GM12878 (cell line): Measurements from ENCODE around the gene SAYSD1. TPM values are rescaled to one million over a fixed set of nuclear protein-coding genes. Genes with fewer than 3 reads are reported as not detected.

ENCODE experiments used
- ATAC-seq: fragments of 200-7000 bp; cut with Tn5 transposase; 3 replicates; pipeline ENCODE4 v1.9.1; 2020; ENCODE audit warnings: mild to moderate bottlenecking, moderate library complexity
- BruUV-seq: library from RNA; stranded (reverse); fragments of 400-500 nt; replicated peaks from 2 replicates; lab custom pipeline; 2021; lab: Mats Ljungman, UMichigan
- CTCF ChIA-PET: fragments of 300-600 bp; sonication (Branson Sonifier 250); formaldehyde crosslinking; extraction: SDS; loops from one replicate; lab custom pipeline; 2021; ENCODE audit warnings: inconsistent platforms; lab: Yijun Ruan, JAX
- POLR2A ChIA-PET: fragments of 350-600 bp; formaldehyde crosslinking; extraction: SDS; loops from one replicate; lab custom pipeline; 2021; ENCODE audit warnings: inconsistent platforms; lab: Charles Lee
- RAD21 ChIA-PET: fragments of 300-600 bp; sonication (Branson Sonifier 250); formaldehyde crosslinking; loops from one replicate; lab custom pipeline; 2023; ENCODE audit warnings: antibody characterized with exemption; ENCODE audit not compliant: unreplicated experiment; lab: Charles Lee
- SMC1A ChIA-PET: fragments of 300-600 bp; sonication (Branson Sonifier 250); formaldehyde crosslinking; loops from one replicate; lab custom pipeline; 2023; ENCODE audit not compliant: unreplicated experiment, uncharacterized antibody; lab: Charles Lee
- DNase-seq: peaks from one replicate; pipeline ENCODE4 v3.0.0-alpha.2; 2011; ENCODE audit warnings: low read depth, low spot score
- FAIRE-seq: peaks from 3 replicates; lab custom pipeline; 2011; peaks lifted over from hg19 to GRCh38; lab: Jason Lieb, UNC
- H2AFZ ChIP-seq: 2 replicates; pipeline ENCODE4 v1.6.0; 2011; ENCODE audit warnings: low read depth, low read length, control low read depth; ENCODE audit not compliant: control insufficient read depth
- H3K27ac ChIP-seq: 2 replicates; pipeline ENCODE4 v1.5.1; 2011; ENCODE audit warnings: control low read depth; ENCODE audit not compliant: control insufficient read depth, insufficient read depth
- H3K27me3 ChIP-seq, 2 experiments: replicated peaks in 1 of 2; 2 replicates each; pipeline versions ENCODE4 v1.6.0 to v1.6.1; 2011; ENCODE audit warnings: low read length in 1 of 2; ENCODE audit not compliant: control insufficient read depth in 2 of 2, insufficient read depth in 2 of 2
- H3K36me3 ChIP-seq, 2 experiments: 2 replicates each; pipeline ENCODE4 v1.5.1; 2011; ENCODE audit warnings: low read length in 1 of 2; ENCODE audit not compliant: control insufficient read depth in 2 of 2, insufficient read depth in 2 of 2
- H3K4me1 ChIP-seq: 2 replicates; pipeline ENCODE4 v1.6.1; 2011; ENCODE audit warnings: mild to moderate bottlenecking, low read length, moderate library complexity, mixed read lengths; ENCODE audit not compliant: control insufficient read depth, insufficient read depth
- H3K4me2 ChIP-seq: 2 replicates; pipeline ENCODE4 v1.6.0; 2011; ENCODE audit warnings: control low read depth; ENCODE audit not compliant: control insufficient read depth, insufficient read depth
- H3K4me3 ChIP-seq: fragments of 200-600 bp; sonication (generic); 2 replicates; pipeline ENCODE4 v1.5.1; 2016
- H3K79me2 ChIP-seq: 2 replicates; pipeline ENCODE4 v1.6.0; 2011; ENCODE audit warnings: low read length; ENCODE audit not compliant: control insufficient read depth, insufficient read depth
- H3K9ac ChIP-seq: 2 replicates; pipeline ENCODE4 v1.8.0; 2011; ENCODE audit warnings: low read length, control low read depth, mixed read lengths; ENCODE audit not compliant: control insufficient read depth, insufficient read depth
- H3K9me3 ChIP-seq: replicated peaks from 3 replicates; pipeline ENCODE4 v1.5.1; 2011; ENCODE audit warnings: mild to moderate bottlenecking, low read length; ENCODE audit not compliant: control insufficient read depth, insufficient read depth
- H4K20me1 ChIP-seq: 2 replicates; pipeline ENCODE4 v1.6.0; 2011; ENCODE audit not compliant: control insufficient read depth, insufficient read depth
- ATF3 ChIP-seq: IDR thresholded peaks from 2 replicates; pipeline ENCODE4 v1.6.1; 2011; ENCODE audit warnings: low read depth, mild to moderate bottlenecking, low read length, moderate library complexity, borderline replicate concordance; ENCODE audit errors: extremely low read depth
- CREM ChIP-seq: IDR thresholded peaks from 2 replicates; pipeline ENCODE4 v1.6.1; 2014; ENCODE audit warnings: antibody characterized with exemption, low read depth
- FOS ChIP-seq: IDR thresholded peaks from 3 replicates; pipeline ENCODE4 v1.6.1; 2011; ENCODE audit warnings: borderline replicate concordance; ENCODE audit not compliant: insufficient read length; ENCODE audit errors: extremely low read depth
- IRF4 ChIP-seq: IDR thresholded peaks from 2 replicates; pipeline ENCODE4 v1.6.1; 2011; ENCODE audit warnings: low read depth, low read length
- RUNX3 ChIP-seq: IDR thresholded peaks from 2 replicates; pipeline ENCODE4 v1.6.1; 2012; ENCODE audit warnings: low read length, inconsistent platforms
- SP1 ChIP-seq: IDR thresholded peaks from one replicate; pipeline ENCODE4 v1.6.1; 2011; ENCODE audit warnings: low read depth, low read length
- SPI1 ChIP-seq: IDR thresholded peaks from 2 replicates; pipeline ENCODE4 v1.6.1; 2011; ENCODE audit warnings: low read depth, mild to moderate bottlenecking, low read length, moderate library complexity, borderline replicate concordance; ENCODE audit not compliant: insufficient read depth
- WGBS: methylation state at CpG from one replicate; pipeline ENCODE4 v1.1.6; 2016; ENCODE audit warnings: low lambda C conversion rate; ENCODE audit not compliant: insufficient replicate concordance, insufficient coverage; ENCODE audit errors: missing lambda C conversion rate; 5-methylcytosine and 5-hydroxymethylcytosine counted together
- in situ Hi-C: fragments of 300-500 bp; cut with MboI; formaldehyde crosslinking; loops from 9 replicates; pipeline ENCODE4 v1.14.3; 2018; ENCODE audit warnings: mixed read lengths
- intact Hi-C: fragments of 100-400 bp; cut with micrococcal nuclease; formaldehyde crosslinking; loops from one replicate; pipeline ENCODE4 v1.14.2; 2022; ENCODE audit not compliant: unreplicated experiment
- polyA plus RNA-seq, 11 experiments: library from polyadenylated mRNA; depleted of rRNA in 4 of 11; unstranded in 6 of 11; stranded (reverse) in 5 of 11; fragments of >200 nt; fragmentation: Nextera tagmentation in 4 of 11; fragmentation: Illumina TruSeq in 1 of 11; extraction: Ambion mirVana in 4 of 11; extraction: Trizol in 1 of 11; gene quantifications; 1 replicate in 1 of 11; 2 replicates in 10 of 11; pipeline versions ENCODE4 v1.2.1 to v1.2.3, GENCODE V29; 2011 to 2016; ENCODE audit warnings: inconsistent platforms in 2 of 11, missing spikeins in 2 of 11, low read depth in 1 of 11
- total RNA-seq, 4 experiments: library from RNA; depleted of rRNA in 3 of 4; stranded (reverse); fragments of >200 nt in 3 of 4; fragmentation: Illumina TruSeq in 1 of 4; extraction: Trizol in 1 of 4; gene quantifications; 2 replicates each; pipeline versions ENCODE4 v1.2.1 to v1.2.3, GENCODE V29; 2013 to 2021
- TF ChIP-seq, protein P1 (sequence below): fragments of 450-650 bp; IDR thresholded peaks from 2 replicates; pipeline ENCODE4 v1.6.1; 2017; ENCODE audit warnings: mild to moderate bottlenecking, moderate library complexity

Gene SAYSD1
- total and polyA plus RNA-seq, 10 of the 15 experiments (the other 5 are each of a cell fraction or from before 2014, with no cell fraction given), result 1.5 to 7.3 (median 6.4) TPM

DNA sequence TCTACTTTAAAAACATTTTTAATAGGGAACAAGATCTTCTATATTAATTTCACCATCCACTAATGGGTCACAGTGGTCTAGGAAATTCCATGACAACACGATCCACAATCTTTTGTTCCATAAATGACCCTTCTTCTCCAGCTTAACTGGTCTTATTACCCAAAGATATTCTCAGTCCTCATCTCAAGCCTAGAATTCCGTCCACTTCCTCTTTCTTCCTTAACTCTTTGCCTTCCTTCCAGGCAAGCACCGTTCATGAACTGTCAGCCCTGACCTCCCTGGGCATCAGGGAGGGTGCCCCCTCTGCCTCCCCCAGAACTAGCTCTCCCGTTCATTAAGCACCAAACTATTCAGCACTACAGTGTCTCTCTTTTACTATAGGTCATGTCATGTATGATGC, 8.0 kb downstream of the SAYSD1 start:
- Histone ChIP-seq H3K4me3 (no peak overlapping the region), H3K4me2 (no peak overlapping the region), H3K27me3 (no peaks in the 10 kb centered on the region), H3K27ac (no peak overlapping the region), H3K4me1 (no peaks in the 10 kb centered on the region), H4K20me1 (no peaks in the 10 kb centered on the region), H3K9me3 (no peaks in the 10 kb centered on the region), H3K79me2 (no peaks in the 10 kb centered on the region), H3K36me3 (no peaks in the 10 kb centered on the region), H2AFZ (no peak overlapping the region), H3K9ac (no peak overlapping the region)
- 64% methylated on average over 4 of the region's 4 CpGs for WGBS
- RAD21 ChIA-PET, result no interaction called here
- FAIRE-seq (no peak), DNase-seq (no peak), ATAC-seq (no peak)
- no peak for TF ChIP-seq ATF3
- no peak for TF ChIP-seq SP1
- no peak for TF ChIP-seq RUNX3
- TF ChIP-seq, protein P1, sequence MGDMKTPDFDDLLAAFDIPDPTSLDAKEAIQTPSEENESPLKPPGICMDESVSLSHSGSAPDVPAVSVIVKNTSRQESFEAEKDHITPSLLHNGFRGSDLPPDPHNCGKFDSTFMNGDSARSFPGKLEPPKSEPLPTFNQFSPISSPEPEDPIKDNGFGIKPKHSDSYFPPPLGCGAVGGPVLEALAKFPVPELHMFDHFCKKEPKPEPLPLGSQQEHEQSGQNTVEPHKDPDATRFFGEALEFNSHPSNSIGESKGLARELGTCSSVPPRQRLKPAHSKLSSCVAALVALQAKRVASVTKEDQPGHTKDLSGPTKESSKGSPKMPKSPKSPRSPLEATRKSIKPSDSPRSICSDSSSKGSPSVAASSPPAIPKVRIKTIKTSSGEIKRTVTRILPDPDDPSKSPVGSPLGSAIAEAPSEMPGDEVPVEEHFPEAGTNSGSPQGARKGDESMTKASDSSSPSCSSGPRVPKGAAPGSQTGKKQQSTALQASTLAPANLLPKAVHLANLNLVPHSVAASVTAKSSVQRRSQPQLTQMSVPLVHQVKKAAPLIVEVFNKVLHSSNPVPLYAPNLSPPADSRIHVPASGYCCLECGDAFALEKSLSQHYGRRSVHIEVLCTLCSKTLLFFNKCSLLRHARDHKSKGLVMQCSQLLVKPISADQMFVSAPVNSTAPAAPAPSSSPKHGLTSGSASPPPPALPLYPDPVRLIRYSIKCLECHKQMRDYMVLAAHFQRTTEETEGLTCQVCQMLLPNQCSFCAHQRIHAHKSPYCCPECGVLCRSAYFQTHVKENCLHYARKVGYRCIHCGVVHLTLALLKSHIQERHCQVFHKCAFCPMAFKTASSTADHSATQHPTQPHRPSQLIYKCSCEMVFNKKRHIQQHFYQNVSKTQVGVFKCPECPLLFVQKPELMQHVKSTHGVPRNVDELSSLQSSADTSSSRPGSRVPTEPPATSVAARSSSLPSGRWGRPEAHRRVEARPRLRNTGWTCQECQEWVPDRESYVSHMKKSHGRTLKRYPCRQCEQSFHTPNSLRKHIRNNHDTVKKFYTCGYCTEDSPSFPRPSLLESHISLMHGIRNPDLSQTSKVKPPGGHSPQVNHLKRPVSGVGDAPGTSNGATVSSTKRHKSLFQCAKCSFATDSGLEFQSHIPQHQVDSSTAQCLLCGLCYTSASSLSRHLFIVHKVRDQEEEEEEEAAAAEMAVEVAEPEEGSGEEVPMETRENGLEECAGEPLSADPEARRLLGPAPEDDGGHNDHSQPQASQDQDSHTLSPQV, result no peak
- no peak for TF ChIP-seq IRF4
- TF ChIP-seq FOS, result no peak
- TF ChIP-seq SPI1, result peak; percentile 59; the same call in 1 of the 2 replicates
- TF ChIP-seq CREM, result no peak
- SMC1A ChIA-PET, result interaction anchor here (1.4 kb wide), 1 partner anchor 17 kb away, joined by 5 read pairs; no protein-coding TSS in a partner anchor
- intact Hi-C loops (no loop called here), in situ Hi-C loops (no loop called here)
- CTCF ChIA-PET, result no interaction called here
- POLR2A ChIA-PET, result no interaction called here
- no TSS peak for BruUV-seq
